Keratinocyte (primary cell): Measurements from ENCODE around the gene DYNC1I1.

ENCODE experiments used
- EZH2 ChIP-seq: IDR thresholded peaks from one replicate; pipeline ENCODE4 v1.6.1; 2012; ENCODE audit warnings: inconsistent platforms, mild to moderate bottlenecking, low read length, moderate library complexity
- TF ChIP-seq, protein P1 (sequence below), 3 experiments: IDR thresholded peaks in 1 of 3; conservative IDR thresholded peaks in 1 of 3; optimal IDR thresholded peaks in 1 of 3; 2 replicates in 2 of 3; 3 replicates in 1 of 3; pipeline versions ENCODE3 to v1.5.1; 2011; ENCODE audit warnings: low read length in 3 of 3, mild to moderate bottlenecking in 3 of 3, moderate library complexity in 2 of 3, control low read depth in 1 of 3, inconsistent platforms in 1 of 3; ENCODE audit not compliant: insufficient read depth in 2 of 3; ENCODE audit errors: extremely low read depth in 1 of 3

DNA sequence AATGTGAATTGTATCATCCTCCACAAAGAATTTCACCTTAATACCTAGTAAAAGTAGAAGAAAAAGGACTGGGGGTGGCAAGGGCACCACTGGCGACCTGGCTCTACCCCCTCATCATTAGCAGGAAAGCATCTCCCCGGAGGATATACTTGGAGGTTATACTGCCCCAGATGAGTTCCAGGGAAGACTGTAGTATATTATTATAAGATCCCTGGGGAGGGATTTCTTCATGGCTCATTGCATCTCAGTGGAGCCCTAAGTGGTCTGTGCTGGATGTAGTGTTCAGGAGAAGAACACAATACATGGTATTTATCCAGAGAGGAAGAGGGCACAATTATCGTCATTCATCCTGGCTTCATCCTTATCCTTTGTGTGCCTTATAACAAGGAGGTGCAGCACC lies 14.2 kb upstream of the DYNC1I1 start:
- TF ChIP-seq, protein P1, sequence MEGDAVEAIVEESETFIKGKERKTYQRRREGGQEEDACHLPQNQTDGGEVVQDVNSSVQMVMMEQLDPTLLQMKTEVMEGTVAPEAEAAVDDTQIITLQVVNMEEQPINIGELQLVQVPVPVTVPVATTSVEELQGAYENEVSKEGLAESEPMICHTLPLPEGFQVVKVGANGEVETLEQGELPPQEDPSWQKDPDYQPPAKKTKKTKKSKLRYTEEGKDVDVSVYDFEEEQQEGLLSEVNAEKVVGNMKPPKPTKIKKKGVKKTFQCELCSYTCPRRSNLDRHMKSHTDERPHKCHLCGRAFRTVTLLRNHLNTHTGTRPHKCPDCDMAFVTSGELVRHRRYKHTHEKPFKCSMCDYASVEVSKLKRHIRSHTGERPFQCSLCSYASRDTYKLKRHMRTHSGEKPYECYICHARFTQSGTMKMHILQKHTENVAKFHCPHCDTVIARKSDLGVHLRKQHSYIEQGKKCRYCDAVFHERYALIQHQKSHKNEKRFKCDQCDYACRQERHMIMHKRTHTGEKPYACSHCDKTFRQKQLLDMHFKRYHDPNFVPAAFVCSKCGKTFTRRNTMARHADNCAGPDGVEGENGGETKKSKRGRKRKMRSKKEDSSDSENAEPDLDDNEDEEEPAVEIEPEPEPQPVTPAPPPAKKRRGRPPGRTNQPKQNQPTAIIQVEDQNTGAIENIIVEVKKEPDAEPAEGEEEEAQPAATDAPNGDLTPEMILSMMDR (optimal IDR thresholded peaks at IDR 0.05 in 1 of 3, IDR thresholded peaks at IDR 0.05 in 1 of 3, conservative IDR thresholded peaks at IDR 0.05 in 1 of 3; ENCODE audit: extremely low read depth in 1 of 3, insufficient read depth in 2 of 3, low read length in 3 of 3) = no peak
- TF ChIP-seq EZH2 = no peak
